ENCODE measurements around the gene NAIF1. TPM values are rescaled to one million over a fixed set of nuclear protein-coding genes. Genes with fewer than 3 reads are reported as not detected.
A peak's percentile ranks its signal among the peaks of the same experiment; 100 is the strongest.

Gene NAIF1
- total RNA-seq, 2 donors from 2014 or later, result 10.8 to 11.6 TPM

DNA sequence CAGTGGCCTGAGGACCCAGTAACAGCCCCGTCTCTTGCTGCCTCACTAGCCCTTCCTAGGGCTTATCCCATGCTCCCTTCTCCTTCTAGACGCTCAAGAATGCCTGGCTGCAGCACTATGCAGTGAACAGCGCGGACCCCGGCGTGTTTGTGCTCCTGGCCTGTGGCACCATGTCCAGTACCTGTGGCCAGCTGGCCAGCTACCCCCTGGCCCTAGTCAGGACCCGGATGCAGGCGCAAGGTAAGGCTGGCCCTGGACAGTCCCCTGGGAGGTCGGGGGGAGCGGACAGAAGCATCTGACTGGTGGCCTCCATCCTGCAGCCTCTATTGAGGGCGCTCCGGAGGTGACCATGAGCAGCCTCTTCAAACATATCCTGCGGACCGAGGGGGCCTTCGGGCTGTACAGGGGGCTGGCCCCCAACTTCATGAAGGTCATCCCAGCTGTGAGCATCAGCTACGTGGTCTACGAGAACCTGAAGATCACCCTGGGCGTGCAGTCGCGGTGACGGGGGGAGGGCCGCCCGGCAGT, 39.9 kb upstream of the NAIF1 start:
- Histone ChIP-seq H3K4me1 (peaks cover 16% of the 10 kb centered on the region), H3K9me3 (no peaks in the 10 kb centered on the region), H3K36me3 (peaks cover 23% of the 10 kb centered on the region), H3K27me3 (no peaks in the 10 kb centered on the region), H3K9ac (ENCODE audit: low read depth in 2 of 2, low read length in 2 of 2) (peak overlapping the region in 1 of 2 donors; percentile 61), H3K4me3 (no peak overlapping the region), H3K27ac (no peak overlapping the region)
- TF ChIP-seq, protein P1, sequence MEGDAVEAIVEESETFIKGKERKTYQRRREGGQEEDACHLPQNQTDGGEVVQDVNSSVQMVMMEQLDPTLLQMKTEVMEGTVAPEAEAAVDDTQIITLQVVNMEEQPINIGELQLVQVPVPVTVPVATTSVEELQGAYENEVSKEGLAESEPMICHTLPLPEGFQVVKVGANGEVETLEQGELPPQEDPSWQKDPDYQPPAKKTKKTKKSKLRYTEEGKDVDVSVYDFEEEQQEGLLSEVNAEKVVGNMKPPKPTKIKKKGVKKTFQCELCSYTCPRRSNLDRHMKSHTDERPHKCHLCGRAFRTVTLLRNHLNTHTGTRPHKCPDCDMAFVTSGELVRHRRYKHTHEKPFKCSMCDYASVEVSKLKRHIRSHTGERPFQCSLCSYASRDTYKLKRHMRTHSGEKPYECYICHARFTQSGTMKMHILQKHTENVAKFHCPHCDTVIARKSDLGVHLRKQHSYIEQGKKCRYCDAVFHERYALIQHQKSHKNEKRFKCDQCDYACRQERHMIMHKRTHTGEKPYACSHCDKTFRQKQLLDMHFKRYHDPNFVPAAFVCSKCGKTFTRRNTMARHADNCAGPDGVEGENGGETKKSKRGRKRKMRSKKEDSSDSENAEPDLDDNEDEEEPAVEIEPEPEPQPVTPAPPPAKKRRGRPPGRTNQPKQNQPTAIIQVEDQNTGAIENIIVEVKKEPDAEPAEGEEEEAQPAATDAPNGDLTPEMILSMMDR (IDR thresholded peaks at IDR 0.05), result no peak
- no peak for DNase-seq
- intact Hi-C loops (cut with DNase I), result no loop called here

DNA sequence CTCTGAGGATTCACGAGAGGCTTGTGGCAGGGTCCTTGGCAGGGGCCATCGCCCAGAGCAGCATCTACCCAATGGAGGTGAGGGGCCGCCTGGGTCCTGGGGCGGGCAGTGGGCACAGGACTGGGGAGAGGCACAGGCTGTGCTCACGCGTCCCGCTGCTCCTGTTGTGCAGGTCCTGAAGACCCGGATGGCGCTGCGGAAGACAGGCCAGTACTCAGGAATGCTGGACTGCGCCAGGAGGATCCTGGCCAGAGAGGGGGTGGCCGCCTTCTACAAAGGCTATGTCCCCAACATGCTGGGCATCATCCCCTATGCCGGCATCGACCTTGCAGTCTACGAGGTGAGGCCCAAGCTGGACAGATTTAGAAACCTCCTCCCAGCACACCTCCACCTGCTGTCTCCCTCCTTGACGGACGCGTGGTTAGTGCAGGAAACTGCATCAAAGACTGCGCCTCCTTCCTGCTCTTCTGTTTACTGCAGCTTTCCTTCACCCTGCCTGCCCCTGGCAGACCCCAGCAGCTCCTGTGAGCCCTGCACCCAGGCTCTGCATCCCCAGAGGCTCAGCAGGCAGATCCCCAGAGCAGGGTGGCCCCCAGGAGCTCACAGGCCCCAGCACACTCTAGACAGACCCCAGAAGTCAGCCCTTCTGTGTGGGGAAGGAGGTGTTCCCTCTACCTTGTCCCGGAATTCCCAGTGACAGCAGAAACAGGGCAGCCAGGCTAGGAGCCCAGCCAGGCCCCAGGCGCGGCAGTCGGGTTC, 39.2 kb upstream of the NAIF1 start:
- Histone ChIP-seq H3K27ac (peak overlapping the region; percentile 8), H3K4me1 (peaks cover 16% of the 10 kb centered on the region)

DNA sequence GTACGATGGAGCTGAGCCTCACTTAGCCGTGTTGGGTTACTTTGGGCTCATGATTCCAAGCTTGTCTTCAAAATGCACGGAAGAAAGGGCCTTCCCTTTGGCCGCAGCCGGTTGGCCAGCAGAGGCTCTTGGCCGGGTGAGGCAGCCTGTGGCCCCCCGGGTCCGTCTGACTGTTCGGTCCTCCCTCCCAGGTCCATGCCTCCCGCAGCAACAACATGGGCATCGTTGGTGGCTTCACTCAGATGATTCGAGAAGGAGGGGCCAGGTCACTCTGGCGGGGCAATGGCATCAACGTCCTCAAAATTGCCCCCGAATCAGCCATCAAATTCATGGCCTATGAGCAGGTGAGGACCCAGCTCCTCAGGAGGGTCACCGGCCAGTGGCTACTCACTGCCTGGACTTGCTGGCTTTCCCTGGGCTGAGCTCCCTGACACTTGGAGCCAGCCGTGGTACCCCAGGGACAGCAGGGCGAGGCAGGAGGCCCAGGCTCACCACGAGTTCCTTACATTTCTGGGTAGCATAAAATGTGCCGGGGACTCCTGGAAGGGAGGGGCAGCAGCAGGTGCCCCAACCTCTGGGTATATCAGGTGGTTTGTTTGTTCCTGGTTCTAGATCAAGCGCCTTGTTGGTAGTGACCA, 38.5 kb upstream of the NAIF1 start:
- Histone ChIP-seq H3K4me1 (peaks cover 16% of the 10 kb centered on the region), H3K4me3 (no peak overlapping the region), H3K9me3 (no peaks in the 10 kb centered on the region), H3K27ac (peak overlapping the region; percentile 8), H3K27me3 (no peaks in the 10 kb centered on the region), H3K36me3 (peaks cover 27% of the 10 kb centered on the region), H3K9ac (ENCODE audit: low read depth in 2 of 2, low read length in 2 of 2) (peak overlapping the region; percentile 18 to 61)
- intact Hi-C loops (cut with DNase I), result no loop called here
- TF ChIP-seq, protein P1 (IDR thresholded peaks at IDR 0.05), result no peak
- DNase-seq, result no peak

More for the DNA sequence above, 39.2 kb upstream of the NAIF1 start:
- Histone ChIP-seq H3K27me3 (no peaks in the 10 kb centered on the region), H3K9me3 (no peaks in the 10 kb centered on the region), H3K9ac (ENCODE audit: low read depth in 2 of 2, low read length in 2 of 2) (peak overlapping the region; percentile 18 to 61), H3K4me3 (no peak overlapping the region), H3K36me3 (peaks cover 24% of the 10 kb centered on the region)
- TF ChIP-seq, protein P1 (IDR thresholded peaks at IDR 0.05), result no peak
- DNase-seq, result no peak
- intact Hi-C loops (cut with DNase I), result no loop called here

DNA sequence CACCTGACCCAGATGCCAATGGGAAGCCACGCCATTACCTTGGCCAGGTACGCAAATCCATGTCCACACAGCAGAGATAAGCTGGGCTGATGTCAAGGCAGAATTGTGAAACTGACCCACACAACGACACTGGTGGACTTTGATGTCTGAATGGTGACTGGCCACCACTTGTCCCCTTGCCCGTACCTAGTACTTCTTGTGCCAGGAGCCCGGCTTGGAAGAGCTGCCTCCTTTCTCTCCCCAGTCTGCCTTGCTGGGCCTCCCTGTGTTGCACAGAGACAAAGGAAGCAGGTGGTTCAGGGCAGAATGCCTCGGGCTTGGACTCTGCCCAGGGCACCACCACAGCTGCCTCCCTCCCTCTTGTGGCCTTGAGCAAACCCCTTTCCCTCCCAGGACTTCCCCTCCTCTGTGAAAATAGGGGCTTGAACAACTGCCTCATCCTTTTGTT, 37.1 kb upstream of the NAIF1 start:
- Histone ChIP-seq H3K9me3 (no peaks in the 10 kb centered on the region), H3K36me3 (peaks cover 27% of the 10 kb centered on the region), H3K27me3 (no peaks in the 10 kb centered on the region), H3K4me3 (no peak overlapping the region), H3K9ac (ENCODE audit: low read depth in 2 of 2, low read length in 2 of 2) (peak overlapping the region; percentile 37 to 57), H3K4me1 (peaks cover 24% of the 10 kb centered on the region), H3K27ac (peak overlapping the region; percentile 46)
- intact Hi-C loops (cut with DNase I), result no loop called here
- TF ChIP-seq, protein P1 (IDR thresholded peaks at IDR 0.05), result no peak
- peak; percentile 84 for DNase-seq

DNA sequence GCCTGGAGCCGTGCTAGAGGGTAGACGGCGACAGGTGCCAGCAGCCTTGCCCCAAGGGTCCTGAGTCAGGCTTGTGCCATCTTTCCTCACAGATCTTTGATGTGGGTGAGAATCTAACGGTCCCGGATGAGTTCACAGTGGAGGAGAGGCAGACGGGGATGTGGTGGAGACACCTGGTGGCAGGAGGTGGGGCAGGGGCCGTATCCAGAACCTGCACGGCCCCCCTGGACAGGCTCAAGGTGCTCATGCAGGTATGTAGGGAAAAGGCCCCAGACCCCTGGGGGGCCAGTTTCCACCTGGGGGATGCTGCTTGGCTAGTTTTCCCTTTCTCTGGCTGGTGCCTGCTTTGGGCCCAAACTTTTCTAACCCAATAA, 36.5 kb upstream of the NAIF1 start:
- intact Hi-C loops (cut with DNase I), result no loop called here
- Histone ChIP-seq H3K27me3 (no peaks in the 10 kb centered on the region), H3K4me1 (peaks cover 25% of the 10 kb centered on the region), H3K9ac (ENCODE audit: low read depth in 2 of 2, low read length in 2 of 2) (peak overlapping the region in 1 of 2 donors; percentile 57), H3K4me3 (no peak overlapping the region), H3K27ac (peak overlapping the region; percentile 46), H3K36me3 (peaks cover 27% of the 10 kb centered on the region), H3K9me3 (no peaks in the 10 kb centered on the region)
- TF ChIP-seq, protein P1 (IDR thresholded peaks at IDR 0.05), result peak; percentile 43
- no peak for DNase-seq
